K562 (cell line): ENCODE results near the gene PRDX1. TPM values are rescaled to one million over a fixed set of nuclear protein-coding genes. Genes with fewer than 3 reads are reported as not detected.
A peak's percentile ranks its signal among the peaks of the same experiment; 100 is the strongest.

Experiments
- ATAC-seq: fragments of 200-7000 bp; cut with Tn5 transposase; 3 replicates; pipeline ENCODE4 v1.9.1; 2020; ENCODE audit warnings: moderate library complexity
- BruUV-seq: library from RNA; stranded (reverse); fragments of 400-500 nt; replicated peaks from 2 replicates; lab custom pipeline; 2021; lab: Mats Ljungman, UMichigan
- CTCF ChIA-PET: fragments of 300-600 bp; formaldehyde crosslinking; extraction: SDS; loops from one replicate; lab custom pipeline; 2021; ENCODE audit warnings: low intra/inter-chr PET ratio; lab: Yijun Ruan, JAX
- POLR2A ChIA-PET: fragments of 300-600, 350-650 bp; sonication (Branson Sonifier 250); formaldehyde crosslinking; extraction: SDS; loops from one replicate; lab custom pipeline; 2021; ENCODE audit warnings: antibody characterized with exemption, inconsistent platforms; lab: Yijun Ruan, JAX
- DNase-seq, 4 experiments: peaks; one replicate each; pipeline versions ENCODE4 v3.0.0 to v3.0.0-alpha.2; 2011 to 2018; ENCODE audit warnings: low spot score in 3 of 4, mixed read lengths in 3 of 4; ENCODE audit errors: extremely low read depth in 1 of 4
- FAIRE-seq: peaks from 2 replicates; lab custom pipeline; 2011; peaks lifted over from hg19 to GRCh38; lab: Jason Lieb, UNC
- H2AFZ ChIP-seq: 2 replicates; pipeline ENCODE4 v1.6.0; 2011; ENCODE audit warnings: low read depth, low read length, control low read depth, inconsistent platforms
- H3K27ac ChIP-seq: fragments of 200-600 bp; 3 replicates; pipeline ENCODE4 v1.8.0; 2011; ENCODE audit warnings: low read depth, mild to moderate bottlenecking, control low read depth, inconsistent platforms, low read length, moderate library complexity, mixed read lengths; ENCODE audit errors: extremely low read depth
- H3K27me3 ChIP-seq, 2 experiments: fragments of 300-600 bp in 1 of 2; 2 replicates in 1 of 2; 3 replicates in 1 of 2; pipeline versions ENCODE4 v1.6.0 to v1.8.0; 2011; ENCODE audit warnings: inconsistent platforms in 2 of 2, low read length in 2 of 2, mild to moderate bottlenecking in 1 of 2, mixed read lengths in 1 of 2, moderate library complexity in 1 of 2; ENCODE audit not compliant: control insufficient read depth in 2 of 2, insufficient read depth in 2 of 2
- H3K36me3 ChIP-seq: fragments of 300-600 bp; 3 replicates; pipeline ENCODE4 v1.8.0; 2011; ENCODE audit warnings: mild to moderate bottlenecking, low read length, inconsistent platforms; ENCODE audit not compliant: control insufficient read depth, insufficient read depth
- H3K4me1 ChIP-seq, 2 experiments: fragments of 200-600 bp in 1 of 2; replicated peaks in 1 of 2; 2 replicates in 1 of 2; 3 replicates in 1 of 2; pipeline versions ENCODE4 v1.5.1 to v1.8.0; 2011; ENCODE audit warnings: inconsistent platforms in 2 of 2, low read length in 2 of 2, mild to moderate bottlenecking in 1 of 2, mixed read lengths in 1 of 2, moderate library complexity in 1 of 2; ENCODE audit not compliant: control insufficient read depth in 2 of 2, insufficient read depth in 2 of 2
- H3K4me2 ChIP-seq: 2 replicates; pipeline ENCODE4 v1.6.1; 2011; ENCODE audit warnings: low read length, control low read depth, inconsistent platforms, mixed read lengths; ENCODE audit not compliant: insufficient read depth
- H3K4me3 ChIP-seq: fragments of 200-600 bp; sonication (generic), shearing (Covaris generic); 2 replicates; pipeline ENCODE4 v1.5.1; 2016; ENCODE audit warnings: control low read depth, inconsistent platforms
- H3K79me2 ChIP-seq: fragments of 200-600 bp; 3 replicates; pipeline ENCODE4 v1.8.0; 2011; ENCODE audit warnings: low read length, inconsistent platforms; ENCODE audit not compliant: control insufficient read depth, insufficient read depth
- H3K9ac ChIP-seq, 2 experiments: 2 replicates each; pipeline versions ENCODE4 v1.6.0 to v1.6.1; 2011; ENCODE audit warnings: low read depth in 2 of 2, low read length in 2 of 2, control low read depth in 1 of 2, inconsistent platforms in 1 of 2, mild to moderate bottlenecking in 1 of 2, mixed read lengths in 1 of 2; ENCODE audit not compliant: insufficient read depth in 1 of 2
- H3K9me1 ChIP-seq: one replicate; pipeline ENCODE4 v1.6.0; 2011; ENCODE audit warnings: inconsistent platforms, mild to moderate bottlenecking, low read length, moderate library complexity; ENCODE audit not compliant: control insufficient read depth, insufficient read depth
- H3K9me3 ChIP-seq: replicated peaks from 2 replicates; pipeline ENCODE4 v1.5.1; 2011; ENCODE audit warnings: low read depth, low read length, inconsistent platforms; ENCODE audit not compliant: control insufficient read depth, insufficient read depth
- H4K20me1 ChIP-seq: replicated peaks from 2 replicates; pipeline ENCODE4 v1.6.1; 2011; ENCODE audit warnings: low read length, inconsistent platforms, mixed read lengths; ENCODE audit not compliant: control insufficient read depth, insufficient read depth
- ELF1 ChIP-seq: fragments of 200-800 bp; sonication (Bioruptor generic); IDR thresholded peaks from 2 replicates; pipeline ENCODE4 v1.6.1; 2016; ENCODE audit warnings: missing genetic modification characterization, missing compliant biosample characterization
- MLLT1 ChIP-seq, 2 experiments: fragments of 450-650 bp; IDR thresholded peaks; 2 replicates each; pipeline ENCODE4 v1.6.1; 2016
- NELFE ChIP-seq: IDR thresholded peaks from 2 replicates; pipeline ENCODE4 v1.6.1; 2011; ENCODE audit warnings: mild to moderate bottlenecking; ENCODE audit not compliant: insufficient read depth, insufficient read length
- PHB ChIP-seq: fragments of 250-450 bp; sonication (Bioruptor Pico); IDR thresholded peaks from 2 replicates; pipeline ENCODE4 v1.5.0; 2021
- PRDM10 ChIP-seq: fragments of 450-650 bp; IDR thresholded peaks from 2 replicates; pipeline ENCODE4 v1.6.1; 2018; ENCODE audit not compliant: partially characterized antibody
- RNF219 ChIP-seq: fragments of 250-450 bp; sonication (Bioruptor Pico); IDR thresholded peaks from 2 replicates; pipeline ENCODE4 v1.5.0; 2022; ENCODE audit warnings: mild to moderate bottlenecking
- ZNF583 ChIP-seq: fragments of 250-450 bp; sonication (Bioruptor Pico); IDR thresholded peaks from 2 replicates; pipeline ENCODE4 v1.4.0; 2020
- WGBS: fragments of 100-300 bp; shearing (Covaris generic); methylation state at CpG from one replicate; pipeline ENCODE4 v1.1.6; 2016; ENCODE audit warnings: low coverage, mixed read lengths; ENCODE audit not compliant: insufficient coverage; ENCODE audit errors: missing lambda C conversion rate; 5-methylcytosine and 5-hydroxymethylcytosine counted together
- in situ Hi-C: fragments of 300-500 bp; cut with MboI; formaldehyde crosslinking; loops from 4 replicates; pipeline ENCODE4 v1.15.0; 2018; ENCODE audit warnings: inconsistent platforms, mixed read lengths
- intact Hi-C: fragments of 100-400 bp; cut with micrococcal nuclease; formaldehyde crosslinking; loops from 2 replicates; pipeline ENCODE4 v1.14.2; 2022
- polyA plus RNA-seq, 8 experiments: library from polyadenylated mRNA; depleted of rRNA in 4 of 8; stranded (reverse) in 5 of 8; unstranded in 3 of 8; fragments of >200 nt; fragmentation: Nextera tagmentation in 2 of 8; fragmentation: Illumina TruSeq in 1 of 8; extraction: Ambion mirVana in 2 of 8; extraction: Trizol in 1 of 8; gene quantifications; 2 replicates each; pipeline versions ENCODE4 v1.2.1 to v1.2.3, GENCODE V29; 2011 to 2014; ENCODE audit warnings: inconsistent platforms in 1 of 8, missing spikeins in 1 of 8
- total RNA-seq, 7 experiments: library from RNA; depleted of rRNA in 6 of 7; stranded (reverse); fragments of >200 nt in 6 of 7; fragmentation: Illumina TruSeq in 2 of 7; extraction: Trizol in 2 of 7; gene quantifications; 2 replicates each; pipeline versions ENCODE4 v1.2.1 to v1.2.3, GENCODE V29; 2011 to 2021; ENCODE audit warnings: low replicate concordance in 1 of 7

The PRDX1 gene
- total and polyA plus RNA-seq, 9 of the 15 experiments (the other 6 are each of a cell fraction or from before 2014, with no cell fraction given): 748 to 2,388 (median 1,045) TPM

GRCh38 chr1:45545019-45545493, 23.4 kb upstream of the PRDX1 start:
- no peaks in the 10 kb centered on the region for H3K79me2 ChIP-seq
- no peaks in the 10 kb centered on the region for H3K9me3 ChIP-seq
- no peak overlapping the region for H3K27ac ChIP-seq
- BruUV-seq: no TSS peak
- H3K36me3 ChIP-seq: no peaks in the 10 kb centered on the region
- no peak for DNase-seq
- peak; percentile 26; the same call in 1 of the 3 replicates for ATAC-seq
- POLR2A ChIA-PET: interaction anchor here (0.6 to 6.3 kb wide), 11 partner anchors 8 to 882 kb away, joined by 3 to 87 read pairs (median 4); partner anchors contain the start of genes NASP and PRDX1
- TF ChIP-seq PHB (no peak), ZNF583 (CRISPR knock-in tag) (no peak), RNF219 (CRISPR knock-in tag) (no peak), ELF1 (0 out of 2 replicates have a peak, but pooled peaks have one; percentile 20), NELFE (no peak), PRDM10 (peak; percentile 14), MLLT1 (IDR thresholded peaks at IDR 0.05) (no peak)
- intact Hi-C loops: no loop called here
- H3K9me1 ChIP-seq: no peaks in the 10 kb centered on the region
- H2AFZ ChIP-seq: peak overlapping the region; percentile 58
- in situ Hi-C loops: no loop called here
- H4K20me1 ChIP-seq: no peaks in the 10 kb centered on the region
- H3K4me1 ChIP-seq: peaks cover 8 to 16% of the 10 kb centered on the region in 2 experiments
- no peak overlapping the region for H3K4me2 ChIP-seq
- FAIRE-seq: peak; percentile 48
- CTCF ChIA-PET: no interaction called here
- H3K4me3 ChIP-seq: no peak overlapping the region
- H3K27me3 ChIP-seq: no peaks in the 10 kb centered on the region
- H3K9ac ChIP-seq: peak overlapping the region in 1 of 2 experiments; percentile 38; a peak in 1 of 4 replicates
- 27% methylated on average over 6 of the region's 6 CpGs for WGBS
